Neural progenitor cell (in vitro differentiated cells): ENCODE results near the gene CEMIP2. TPM values are rescaled to one million over a fixed set of nuclear protein-coding genes. Genes with fewer than 3 reads are reported as not detected.
"Not testable (repeated sequence)": the region's sequence is repeated elsewhere in the genome, so short reads cannot be mapped to it uniquely, and the experiment has no call there.

ENCODE experiments used
- DNase-seq: peaks from one replicate; pipeline ENCODE4 v3.0.0-alpha.2; 2016; ENCODE audit warnings: low spot score
- H2AFZ ChIP-seq: fragments of 200-600 bp; sonication (generic); replicated peaks from 2 replicates; pipeline ENCODE4 v1.6.1; 2016; ENCODE audit warnings: antibody characterized with exemption
- H3F3A ChIP-seq: fragments of 200-600 bp; sonication (generic); 2 replicates; pipeline ENCODE4 v1.6.1; 2016; ENCODE audit warnings: antibody characterized with exemption, low read depth
- H3K27ac ChIP-seq: fragments of 200-600 bp; sonication (generic); 2 replicates; pipeline ENCODE4 v1.5.1; 2016; ENCODE audit warnings: mild to moderate bottlenecking
- H3K27me3 ChIP-seq: fragments of 200-600 bp; sonication (generic); 2 replicates; pipeline ENCODE4 v1.6.1; 2016; ENCODE audit warnings: mild to moderate bottlenecking, moderate library complexity
- H3K36me3 ChIP-seq: fragments of 200-600 bp; sonication (generic); 2 replicates; pipeline ENCODE4 v1.5.1; 2016
- H3K4me1 ChIP-seq: fragments of 200-600 bp; sonication (generic); 2 replicates; pipeline ENCODE4 v1.6.1; 2016; ENCODE audit warnings: mixed run types
- H3K4me2 ChIP-seq: fragments of 200-600 bp; sonication (generic); 2 replicates; pipeline ENCODE4 v1.6.1; 2016
- H3K4me3 ChIP-seq: fragments of 200-600 bp; sonication (generic); 2 replicates; pipeline ENCODE4 v1.5.1; 2016
- H3K79me2 ChIP-seq: fragments of 200-600 bp; sonication (generic); 2 replicates; pipeline ENCODE4 v1.6.1; 2016; ENCODE audit warnings: low read depth
- H3K9ac ChIP-seq: fragments of 200-600 bp; sonication (generic); 2 replicates; pipeline ENCODE4 v1.6.1; 2016
- H3K9me3 ChIP-seq: fragments of 200-600 bp; sonication (generic); 2 replicates; pipeline ENCODE4 v1.5.1; 2016; ENCODE audit warnings: low read depth
- H4K20me1 ChIP-seq: fragments of 200-600 bp; sonication (generic); 2 replicates; pipeline ENCODE4 v1.6.1; 2016; ENCODE audit warnings: low read depth
- H3K27ac Mint-ChIP-seq: 3 replicates; pipeline ENCODE4 v1.8.0; 2021; ENCODE audit warnings: mixed read lengths
- H3K27me3 Mint-ChIP-seq: 2 replicates; pipeline ENCODE4 v1.8.0; 2022; ENCODE audit warnings: low read depth, mild to moderate bottlenecking, inconsistent platforms, moderate library complexity, mixed read lengths; ENCODE audit not compliant: insufficient read depth
- H3K36me3 Mint-ChIP-seq: 3 replicates; pipeline ENCODE4 v1.8.0; 2021; ENCODE audit warnings: mixed read lengths
- H3K4me1 Mint-ChIP-seq: 3 replicates; pipeline ENCODE4 v1.8.0; 2021; ENCODE audit warnings: mixed read lengths
- H3K4me3 Mint-ChIP-seq: 3 replicates; pipeline ENCODE4 v1.8.0; 2021; ENCODE audit warnings: mild to moderate bottlenecking, moderate library complexity, mixed read lengths
- H3K9me3 Mint-ChIP-seq: 3 replicates; pipeline ENCODE4 v1.8.0; 2020; ENCODE audit warnings: mixed read lengths
- EZH2 ChIP-seq: fragments of 200-600 bp; sonication (generic); IDR thresholded peaks from 2 replicates; pipeline ENCODE4 v1.6.1; 2017; ENCODE audit warnings: antibody characterized with exemption, mild to moderate bottlenecking, moderate library complexity
- EZH2phosphoT487 ChIP-seq: fragments of 200-600 bp; sonication (generic); IDR thresholded peaks from 2 replicates; pipeline ENCODE4 v1.6.1; 2017; ENCODE audit warnings: antibody characterized with exemption
- total RNA-seq: library from RNA; depleted of rRNA; stranded (reverse); fragments of >200 nt; gene quantifications from 2 replicates; pipeline ENCODE4 v1.2.3, GENCODE V29; 2015; ENCODE audit warnings: low replicate concordance
- TF ChIP-seq, protein P1 (sequence below): fragments of 200-600 bp; sonication (generic); IDR thresholded peaks from 2 replicates; pipeline ENCODE4 v1.5.1; 2017; ENCODE audit warnings: antibody characterized with exemption, mild to moderate bottlenecking

The CEMIP2 gene
- total RNA-seq, 1 donor from 2014 or later, result 218 TPM

DNA sequence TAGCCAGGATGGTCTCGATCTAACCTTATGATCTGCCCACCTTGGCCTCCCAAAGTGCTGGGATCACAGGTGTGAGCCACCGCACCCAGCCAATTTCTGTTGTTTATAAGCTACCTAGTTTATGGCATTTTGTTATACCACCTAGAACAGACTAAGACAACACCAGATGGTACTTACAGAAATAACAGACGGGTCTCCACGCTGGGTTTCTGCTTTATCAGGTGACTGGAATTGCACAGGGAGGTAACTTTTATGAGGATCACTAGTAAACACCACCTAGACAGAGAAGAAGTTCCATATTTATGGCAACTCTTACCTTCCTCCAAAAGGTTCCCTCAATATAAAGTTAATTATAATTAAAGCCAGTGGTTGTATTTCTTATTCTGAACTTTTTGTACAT lies 74.0 kb downstream of the CEMIP2 start:
- H3K36me3 Mint-ChIP-seq, result peaks cover 51% of the 10 kb centered on the region
- H3K9ac ChIP-seq, result no peak overlapping the region
- no peaks in the 10 kb centered on the region for H3K9me3 ChIP-seq
- H3K9me3 Mint-ChIP-seq, result no peaks in the 10 kb centered on the region
- H3K27ac Mint-ChIP-seq, result no peak overlapping the region
- H3K36me3 ChIP-seq, result peaks cover 44% of the 10 kb centered on the region
- H3K27me3 Mint-ChIP-seq, result peaks cover 6% of the 10 kb centered on the region
- H3K79me2 ChIP-seq, result peaks cover 9% of the 10 kb centered on the region
- H2AFZ ChIP-seq, result no peak overlapping the region
- no peak overlapping the region for H3K4me3 Mint-ChIP-seq
- no peaks in the 10 kb centered on the region for H3K27me3 ChIP-seq
- H3K27ac ChIP-seq, result no peak overlapping the region
- H3K4me1 ChIP-seq, result no peaks in the 10 kb centered on the region
- no peak for TF ChIP-seq EZH2
- TF ChIP-seq, protein P1, sequence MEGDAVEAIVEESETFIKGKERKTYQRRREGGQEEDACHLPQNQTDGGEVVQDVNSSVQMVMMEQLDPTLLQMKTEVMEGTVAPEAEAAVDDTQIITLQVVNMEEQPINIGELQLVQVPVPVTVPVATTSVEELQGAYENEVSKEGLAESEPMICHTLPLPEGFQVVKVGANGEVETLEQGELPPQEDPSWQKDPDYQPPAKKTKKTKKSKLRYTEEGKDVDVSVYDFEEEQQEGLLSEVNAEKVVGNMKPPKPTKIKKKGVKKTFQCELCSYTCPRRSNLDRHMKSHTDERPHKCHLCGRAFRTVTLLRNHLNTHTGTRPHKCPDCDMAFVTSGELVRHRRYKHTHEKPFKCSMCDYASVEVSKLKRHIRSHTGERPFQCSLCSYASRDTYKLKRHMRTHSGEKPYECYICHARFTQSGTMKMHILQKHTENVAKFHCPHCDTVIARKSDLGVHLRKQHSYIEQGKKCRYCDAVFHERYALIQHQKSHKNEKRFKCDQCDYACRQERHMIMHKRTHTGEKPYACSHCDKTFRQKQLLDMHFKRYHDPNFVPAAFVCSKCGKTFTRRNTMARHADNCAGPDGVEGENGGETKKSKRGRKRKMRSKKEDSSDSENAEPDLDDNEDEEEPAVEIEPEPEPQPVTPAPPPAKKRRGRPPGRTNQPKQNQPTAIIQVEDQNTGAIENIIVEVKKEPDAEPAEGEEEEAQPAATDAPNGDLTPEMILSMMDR, result no peak
- TF ChIP-seq EZH2phosphoT487, result no peak
- H4K20me1 ChIP-seq, result peaks cover 5% of the 10 kb centered on the region
- peaks cover 25% of the 10 kb centered on the region for H3F3A ChIP-seq
- no peak overlapping the region for H3K4me2 ChIP-seq
- H3K4me1 Mint-ChIP-seq, result no peaks in the 10 kb centered on the region
- DNase-seq, result no peak
- no peak overlapping the region for H3K4me3 ChIP-seq

DNA sequence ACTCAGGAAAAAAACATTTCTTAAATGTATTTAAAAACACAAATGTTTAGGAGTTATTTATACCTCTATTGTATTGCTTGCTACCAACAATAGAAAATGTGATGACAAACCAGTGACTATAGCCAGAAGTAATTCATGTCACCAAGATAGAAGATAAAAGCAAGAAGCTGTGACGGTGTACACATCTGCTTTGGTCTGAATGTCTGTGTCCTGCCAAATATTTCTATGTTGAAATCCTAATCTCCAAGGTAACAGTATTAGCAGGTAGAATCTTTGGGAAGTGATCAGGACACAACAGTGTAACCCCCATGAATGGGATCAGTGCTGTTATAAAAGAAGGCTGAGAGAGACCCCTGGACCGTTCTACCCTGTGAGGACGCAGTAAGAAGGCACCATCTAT lies 74.7 kb downstream of the CEMIP2 start:
- Mint-ChIP-seq H3K4me3 (no peak overlapping the region), H3K9me3 (no peaks in the 10 kb centered on the region), H3K27me3 (peaks cover 6% of the 10 kb centered on the region), H3K36me3 (peaks cover 53% of the 10 kb centered on the region), H3K27ac (no peak overlapping the region), H3K4me1 (no peaks in the 10 kb centered on the region)
- no peak for TF ChIP-seq EZH2phosphoT487
- TF ChIP-seq, protein P1, result no peak
- no peak for TF ChIP-seq EZH2
- H3K9me3 ChIP-seq, result no peaks in the 10 kb centered on the region
- no peaks in the 10 kb centered on the region for H3K27me3 ChIP-seq
- H3K27ac ChIP-seq, result no peak overlapping the region
- H3K4me1 ChIP-seq, result no peaks in the 10 kb centered on the region
- H2AFZ ChIP-seq, result no peak overlapping the region
- peaks cover 3% of the 10 kb centered on the region for H4K20me1 ChIP-seq
- peaks cover 16% of the 10 kb centered on the region for H3K79me2 ChIP-seq
- H3K4me3 ChIP-seq, result no peak overlapping the region
- H3K4me2 ChIP-seq, result no peak overlapping the region
- H3K9ac ChIP-seq, result no peak overlapping the region
- peaks cover 25% of the 10 kb centered on the region for H3F3A ChIP-seq
- H3K36me3 ChIP-seq, result peaks cover 48% of the 10 kb centered on the region
- no peak for DNase-seq

- Histone ChIP-seq H3K79me2 (peaks cover 19% of the 10 kb centered on the region), H3K27me3 (no peaks in the 10 kb centered on the region), H3K27ac (no peak overlapping the region), H3K4me2 (no peak overlapping the region), H3K9ac (no peak overlapping the region), H3K36me3 (peaks cover 41% of the 10 kb centered on the region), H3F3A (peaks cover 34% of the 10 kb centered on the region), H4K20me1 (peaks cover 3% of the 10 kb centered on the region), H2AFZ (no peak overlapping the region), H3K4me1 (no peaks in the 10 kb centered on the region), H3K4me3 (no peak overlapping the region), H3K9me3 (no peaks in the 10 kb centered on the region)
- H3K27me3 Mint-ChIP-seq, result peaks cover 6% of the 10 kb centered on the region
- TF ChIP-seq EZH2phosphoT487 (no peak), EZH2 (no peak)
- TF ChIP-seq, protein P1, result no peak
- no peak for DNase-seq
- no peak overlapping the region for H3K27ac Mint-ChIP-seq
- H3K4me1 Mint-ChIP-seq, result no peaks in the 10 kb centered on the region
- no peaks in the 10 kb centered on the region for H3K9me3 Mint-ChIP-seq
- H3K36me3 Mint-ChIP-seq, result peaks cover 46% of the 10 kb centered on the region
- H3K4me3 Mint-ChIP-seq, result no peak overlapping the region
Observed at GRCh38 chr9:71692337-71692736, 76.0 kb downstream of the CEMIP2 start.

GRCh38 chr9:71691576-71691975 lies 76.7 kb downstream of the CEMIP2 start:
- not testable (repeated sequence) for H3K4me1 ChIP-seq, H3K9me3 Mint-ChIP-seq, H4K20me1 ChIP-seq, H3K27ac ChIP-seq, H3K9me3 ChIP-seq, H3K4me3 ChIP-seq, DNase-seq, H3K27me3 Mint-ChIP-seq, H3K27ac Mint-ChIP-seq, H3K4me3 Mint-ChIP-seq, H2AFZ ChIP-seq, H3K9ac ChIP-seq, H3K4me2 ChIP-seq, H3K27me3 ChIP-seq, H3K4me1 Mint-ChIP-seq
- H3K36me3 Mint-ChIP-seq, result peaks cover 48% of the 10 kb centered on the region
- H3K79me2 ChIP-seq, result peaks cover 20% of the 10 kb centered on the region
- peaks cover 39% of the 10 kb centered on the region for H3F3A ChIP-seq
- H3K36me3 ChIP-seq, result peaks cover 39% of the 10 kb centered on the region
